Suppressor macrophage treated with lipopolysaccharide for 4 hours (primary cell): ENCODE results near the gene QSOX1.

ENCODE experiments used
- DNase-seq: peaks from one replicate; pipeline ENCODE4 v3.0.0-alpha.2; 2020

Gene QSOX1

DNA sequence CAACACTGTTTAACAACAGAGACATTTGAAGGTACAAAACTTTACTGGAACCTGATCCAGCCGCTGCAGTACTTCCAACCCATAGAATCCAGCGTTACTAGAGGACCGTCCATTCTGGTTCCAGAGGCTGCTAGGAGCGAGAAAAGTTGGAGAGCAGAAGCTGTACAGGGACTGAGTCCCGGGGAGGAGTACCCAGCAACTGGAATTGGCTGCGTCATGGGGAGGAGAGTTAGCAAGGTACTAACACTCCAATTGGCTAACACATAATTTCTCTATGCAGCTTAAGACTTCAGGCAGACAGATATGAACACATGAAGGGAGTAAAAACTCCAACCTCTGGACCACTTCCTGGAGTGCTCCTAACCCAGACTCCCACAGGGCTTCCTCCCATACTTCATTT, 2.1 kb upstream of the QSOX1 start:
- no peak for DNase-seq

DNA sequence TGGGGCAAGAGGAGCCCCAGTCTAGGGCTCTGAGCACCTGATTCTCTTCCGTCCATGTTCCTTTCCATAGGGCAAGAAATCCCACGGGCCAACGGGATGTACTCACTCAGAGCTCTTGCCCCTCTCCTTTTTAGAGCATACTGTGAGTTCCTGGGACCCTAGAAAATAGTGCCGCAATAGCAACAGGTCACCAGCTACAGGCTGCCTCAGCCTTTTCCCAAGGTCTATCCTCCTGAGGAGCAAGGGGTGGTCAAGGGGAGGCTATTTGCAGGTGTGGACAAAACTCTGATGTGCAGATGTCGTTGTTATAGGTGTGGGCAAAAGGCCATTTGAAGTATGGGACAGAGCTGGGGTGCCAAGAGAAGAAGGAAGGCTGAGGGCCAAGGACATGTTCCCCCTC, 1.6 kb upstream of the QSOX1 start:
- no peak for DNase-seq

DNA sequence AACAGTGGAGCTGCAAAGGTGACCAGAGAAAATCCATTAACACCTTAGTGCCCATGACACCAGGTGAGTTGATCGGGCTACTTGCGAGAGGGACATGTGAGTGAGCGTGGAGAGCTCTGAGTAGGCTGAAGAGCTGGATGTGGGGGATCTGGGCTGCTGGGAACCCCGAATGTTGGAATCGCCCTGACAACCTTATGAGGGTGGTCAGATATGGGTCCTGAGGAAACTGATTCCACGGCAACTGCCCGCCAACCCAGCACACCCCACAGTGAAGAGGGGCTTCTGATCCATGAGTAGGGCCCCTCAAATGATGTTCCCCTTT, 705 bp upstream of the QSOX1 start:
- no peak for DNase-seq

DNA sequence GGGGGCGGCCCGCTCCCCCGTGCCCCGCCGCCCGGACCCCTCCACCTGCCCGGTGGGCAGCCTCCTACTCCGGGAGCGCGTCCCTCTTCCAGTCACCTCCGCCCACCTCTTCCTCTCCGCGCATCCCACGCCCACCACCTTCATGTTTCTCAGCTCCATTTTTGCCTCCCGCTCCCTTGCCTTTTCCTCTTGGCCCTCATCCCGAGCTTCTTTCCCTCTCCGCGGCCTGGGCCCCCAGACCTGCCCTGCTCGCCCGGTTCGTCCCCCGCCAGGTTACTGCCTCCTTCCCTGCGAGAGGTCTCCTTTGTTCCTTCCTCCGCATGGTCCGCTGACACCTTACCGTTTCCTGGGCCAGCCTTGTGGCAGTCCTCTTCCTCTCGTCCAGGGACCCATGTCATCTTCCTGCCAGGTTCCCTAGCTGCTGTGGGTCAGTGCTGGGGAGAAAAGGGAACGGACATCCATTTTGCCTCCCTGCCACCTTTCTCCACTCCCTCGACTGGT, 563 bp downstream of the QSOX1 start:
- DNase-seq, result no peak

DNA sequence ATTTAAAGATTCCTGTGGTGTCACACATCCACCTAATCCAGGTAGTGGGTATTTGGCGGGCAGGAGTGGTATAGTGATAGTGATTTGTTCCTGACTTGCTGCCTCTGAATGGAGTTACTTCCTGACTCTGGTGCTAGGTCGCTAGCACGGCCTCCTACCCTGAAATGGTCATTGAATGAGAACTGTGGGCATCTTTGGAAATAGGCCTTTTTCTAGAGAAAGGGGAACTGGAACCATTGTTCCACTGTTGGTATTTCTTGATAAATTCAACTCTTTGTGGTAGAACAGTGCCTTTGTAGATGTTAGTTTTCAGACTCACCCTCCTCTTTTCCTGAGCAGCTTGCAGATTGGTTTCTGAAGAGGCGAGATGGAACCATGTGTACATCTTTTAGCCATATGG, 1.5 kb downstream of the QSOX1 start:
- DNase-seq, result peak; percentile 77

DNA sequence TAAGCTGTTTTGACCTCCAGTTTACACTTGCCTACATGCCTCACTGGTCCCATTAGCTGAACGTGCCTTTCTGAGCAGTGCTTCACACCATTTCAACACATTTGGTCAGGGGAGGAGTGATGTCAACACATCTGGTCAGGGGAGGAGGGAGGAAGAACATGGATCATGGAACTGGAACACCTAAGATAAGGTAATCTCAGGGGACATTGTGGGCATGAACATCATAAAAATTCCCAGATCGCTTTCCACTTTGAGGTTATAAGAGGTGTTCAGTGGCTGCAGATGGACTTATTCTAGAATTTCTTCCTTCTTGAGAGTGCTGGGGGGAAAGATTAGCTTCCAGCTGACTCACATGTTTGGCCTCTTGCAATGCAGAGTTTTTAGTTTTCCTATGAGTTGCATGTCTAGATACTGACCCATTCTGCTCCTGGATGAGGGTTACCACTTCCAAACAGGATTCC, 2.0 kb downstream of the QSOX1 start:
- DNase-seq, result peak; percentile 46

DNA sequence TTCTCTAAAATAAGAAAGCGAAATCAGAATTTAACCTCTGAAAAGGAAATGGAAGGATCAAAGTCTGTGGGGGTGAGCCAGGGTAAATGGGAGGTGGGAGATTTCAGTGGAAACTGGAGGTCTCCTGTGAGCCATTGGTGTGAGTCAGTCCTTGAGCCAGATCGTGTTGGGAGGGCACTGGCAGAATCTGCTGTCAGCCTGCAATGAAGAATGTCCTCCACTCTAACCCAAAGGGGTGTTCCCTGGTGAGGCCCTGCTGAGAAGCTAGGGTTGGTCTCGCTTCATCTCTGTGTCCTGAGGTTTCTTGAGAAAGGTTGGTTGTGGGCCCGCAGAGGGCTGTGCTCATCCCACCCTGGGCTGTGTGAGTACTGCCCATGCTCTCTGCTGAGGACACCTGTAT, 2.4 kb downstream of the QSOX1 start:
- DNase-seq, result no peak

DNA sequence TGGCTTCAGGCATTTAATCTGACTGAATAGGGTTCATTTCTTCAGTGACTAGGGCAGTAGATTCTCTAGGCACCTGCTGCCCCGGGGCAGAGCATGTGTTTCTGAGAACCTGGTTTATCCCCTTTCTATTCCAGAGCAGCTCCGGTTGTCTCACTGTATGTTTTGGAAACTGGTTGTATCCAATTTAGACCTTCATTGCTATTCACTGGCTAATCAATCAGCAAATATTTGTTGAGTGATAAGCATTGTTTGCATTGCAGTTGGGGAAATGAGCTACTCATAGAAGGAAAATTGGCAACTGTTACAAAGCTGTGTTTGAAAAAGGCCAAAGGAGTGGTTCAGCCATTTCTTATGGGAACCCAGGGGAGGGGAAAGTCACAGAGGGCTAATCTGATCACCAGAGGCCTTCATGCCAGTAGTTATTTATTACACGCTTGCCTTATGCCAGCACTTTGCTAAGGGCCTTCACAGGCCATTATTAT, 2.9 kb downstream of the QSOX1 start:
- no peak for DNase-seq

DNA sequence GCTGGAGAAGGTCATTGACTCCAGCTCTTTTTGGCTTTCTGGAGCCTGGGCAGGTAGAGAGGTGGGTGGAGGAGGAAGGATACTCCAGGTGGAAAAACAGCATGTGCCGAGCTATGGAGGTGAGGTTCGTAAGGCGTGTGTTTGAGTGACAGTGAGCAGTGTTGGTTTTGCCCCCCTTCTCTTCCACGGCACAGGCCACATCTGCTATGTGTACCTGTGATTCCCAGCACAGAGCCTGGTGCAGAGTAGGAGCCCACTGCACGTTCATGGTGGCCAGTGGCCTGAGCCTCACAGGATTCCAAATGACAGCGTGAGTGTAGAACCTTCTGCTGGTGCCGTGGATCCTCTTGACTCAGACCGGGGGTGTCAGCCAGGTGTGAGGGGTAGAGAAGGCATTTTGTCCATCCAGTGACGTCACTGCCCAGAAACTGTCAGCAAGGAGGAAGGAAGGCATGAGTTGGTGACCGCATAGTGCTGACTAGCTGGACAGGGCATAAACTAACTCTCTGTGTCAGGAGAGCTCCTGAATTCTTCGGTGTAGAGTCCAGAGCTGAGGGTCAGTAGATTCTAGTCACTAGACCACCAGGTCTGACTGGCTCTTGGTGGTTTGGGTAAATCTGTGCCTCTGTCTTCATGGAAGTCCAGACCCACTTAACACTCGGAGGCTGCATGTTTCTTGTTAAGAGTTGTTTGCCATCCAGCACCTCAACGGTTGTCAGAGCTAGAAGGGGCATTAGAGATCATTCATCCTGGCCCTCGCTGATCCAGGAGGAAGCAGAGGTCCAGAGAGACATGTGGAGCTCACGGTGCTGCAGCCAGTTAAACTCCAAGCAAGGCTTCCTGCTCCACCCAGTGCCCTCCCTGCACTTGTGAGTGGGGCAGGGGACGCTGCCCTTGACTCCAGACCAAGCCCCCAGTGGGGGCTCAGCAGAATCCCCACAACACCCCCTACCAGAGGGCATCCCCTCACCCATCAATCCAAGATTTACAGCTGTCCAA, 3.8 kb downstream of the QSOX1 start:
- no peak for DNase-seq

DNA sequence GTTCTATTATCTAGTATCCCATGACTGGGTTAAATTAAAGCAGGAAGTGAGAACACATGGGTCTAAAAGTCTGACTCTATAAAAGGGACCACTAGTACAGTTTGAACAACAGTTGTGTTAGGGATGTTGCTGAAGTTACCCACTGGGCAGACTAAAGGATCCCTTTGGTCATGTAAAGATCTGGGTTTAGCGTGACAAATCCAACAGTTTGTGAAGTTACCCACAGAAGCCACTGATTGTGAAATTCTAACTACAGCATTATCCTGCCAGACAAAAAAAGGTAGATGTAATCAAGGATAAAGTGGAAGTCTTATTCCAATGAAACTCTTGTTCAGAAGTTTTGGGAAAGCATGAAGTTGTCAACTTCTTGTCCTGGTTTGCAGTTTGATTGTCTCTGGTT, 5.7 kb downstream of the QSOX1 start:
- DNase-seq, result peak; percentile 25

DNA sequence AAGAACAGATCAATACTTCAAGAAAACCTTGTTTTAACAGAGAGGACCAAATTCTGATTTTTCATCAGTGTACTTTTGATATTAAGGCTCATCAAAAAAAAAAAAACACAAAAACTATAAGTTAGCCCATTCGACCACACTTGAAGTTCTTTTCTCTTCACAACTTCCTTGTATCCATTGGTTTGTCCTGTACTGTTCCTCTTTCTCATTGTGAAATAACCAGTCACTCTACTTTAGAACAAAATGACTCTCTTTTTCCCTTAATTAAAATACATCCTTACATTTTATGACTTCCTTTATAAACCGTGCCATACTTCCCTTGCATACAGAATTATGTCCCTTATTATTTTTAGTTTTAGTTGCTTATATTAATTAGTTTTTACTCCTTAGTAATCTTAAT, 8.4 kb downstream of the QSOX1 start:
- peak; percentile 62 for DNase-seq

DNA sequence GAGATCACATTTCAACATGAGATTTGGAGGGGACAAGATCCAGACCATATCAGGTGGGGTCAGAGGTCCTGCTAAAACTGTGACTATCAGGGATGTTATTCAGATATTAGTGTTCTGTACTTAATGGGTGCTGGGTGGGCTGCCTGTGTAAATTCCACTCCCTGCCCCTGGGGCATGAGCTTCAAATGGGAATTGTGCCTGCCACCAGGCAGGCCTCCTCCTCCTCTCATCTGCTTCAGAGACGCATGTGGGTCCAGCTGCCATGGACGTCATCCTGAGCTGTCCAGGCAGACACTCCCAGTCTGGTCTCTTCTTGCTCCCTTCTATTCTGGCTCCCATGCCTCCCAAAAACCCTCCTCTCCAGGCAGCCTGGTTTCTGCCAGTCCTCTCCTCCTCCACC, 10.4 kb downstream of the QSOX1 start:
- no peak for DNase-seq

DNA sequence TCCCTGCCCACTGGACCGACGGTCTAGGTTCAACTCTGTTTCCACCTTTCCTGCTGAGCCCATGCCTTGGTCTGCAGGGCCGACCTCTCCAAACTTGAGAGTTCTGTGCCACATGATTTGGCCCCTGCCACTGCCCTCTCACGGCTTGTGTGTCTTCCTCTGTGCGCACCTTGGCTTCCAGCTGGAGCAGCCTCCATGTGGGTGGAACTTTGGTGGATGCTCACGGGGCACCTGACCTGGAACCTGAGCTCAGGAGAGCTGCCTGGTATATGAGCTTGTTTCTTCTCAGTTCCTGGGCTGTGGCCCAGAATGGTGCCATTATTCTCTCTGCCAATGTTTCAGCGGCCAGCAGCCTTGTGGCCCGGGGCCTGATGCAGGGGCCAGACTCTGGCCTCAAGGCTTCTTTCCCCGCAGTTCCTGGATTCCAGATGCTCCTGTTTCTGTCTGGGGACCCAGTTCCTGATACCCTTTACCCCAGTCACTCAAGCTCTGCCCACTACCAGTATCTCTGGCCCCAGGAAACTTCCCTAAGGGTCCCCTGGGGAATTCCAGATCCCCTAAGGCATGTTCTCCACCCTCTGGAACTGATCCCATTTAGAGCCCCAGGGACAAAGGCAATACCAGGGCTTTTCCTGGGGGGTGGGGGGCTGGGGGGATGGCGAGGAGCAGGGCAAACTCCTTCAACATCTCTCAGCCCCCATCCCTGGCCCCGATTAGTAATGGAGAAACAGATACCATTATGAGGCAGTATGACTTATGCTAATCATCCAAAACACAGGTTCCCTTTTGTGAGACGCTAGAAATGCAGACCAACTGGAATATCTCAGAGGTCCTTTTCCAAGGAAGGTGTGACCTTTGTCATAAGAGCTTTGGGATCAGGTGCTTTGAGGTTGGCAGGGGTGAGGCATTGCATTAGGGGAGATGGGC, 11.1 kb downstream of the QSOX1 start:
- DNase-seq, result no peak

DNA sequence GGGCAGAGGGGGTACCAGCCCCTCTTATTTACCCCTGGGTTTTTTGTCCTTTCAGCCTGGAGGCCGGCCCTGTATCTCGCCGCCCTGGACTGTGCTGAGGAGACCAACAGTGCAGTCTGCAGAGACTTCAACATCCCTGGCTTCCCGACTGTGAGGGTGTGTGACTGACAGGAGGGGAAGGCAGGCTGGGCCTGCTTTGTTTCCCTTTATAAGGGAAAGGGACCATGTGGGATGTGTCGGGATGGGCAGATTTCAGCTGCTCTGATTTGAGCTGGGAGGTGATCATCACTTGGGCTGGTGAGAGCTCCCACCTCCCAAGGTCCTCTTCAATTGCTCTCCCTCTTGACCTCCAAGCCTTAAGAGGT, 11.7 kb downstream of the QSOX1 start:
- DNase-seq, result no peak

DNA sequence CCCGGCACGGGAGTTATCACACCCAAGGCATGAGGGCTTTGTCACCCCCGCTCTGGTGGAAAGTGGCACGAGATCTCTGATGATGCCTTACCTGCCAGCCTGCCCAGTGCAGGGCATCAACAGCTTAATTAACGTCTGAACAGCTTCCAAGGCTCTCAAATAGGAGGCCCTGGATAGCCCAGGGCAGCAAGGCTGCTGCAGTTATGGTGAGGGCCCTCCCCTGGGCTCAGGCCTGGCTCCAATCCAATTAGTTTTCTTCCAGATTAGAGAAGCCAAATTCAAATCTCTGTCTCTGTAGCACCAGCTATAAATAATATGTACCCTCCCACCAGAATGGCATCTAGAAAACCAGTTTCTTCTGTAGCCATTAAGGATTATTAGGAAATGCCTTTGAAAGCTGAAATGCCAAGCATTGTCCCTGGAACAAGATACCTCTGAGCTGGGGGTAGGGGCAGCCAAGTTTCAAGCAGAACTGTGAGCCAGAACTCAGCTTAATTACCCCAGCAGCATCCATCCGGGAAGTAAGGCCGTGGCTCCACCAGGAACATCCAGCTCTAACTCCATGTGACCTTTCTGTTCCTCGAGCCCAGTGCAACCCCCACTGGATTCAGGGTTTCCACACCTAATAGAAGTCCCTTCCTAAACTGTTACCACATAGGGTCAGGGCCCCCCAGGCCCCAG, 12.5 kb downstream of the QSOX1 start:
- DNase-seq, result no peak

DNA sequence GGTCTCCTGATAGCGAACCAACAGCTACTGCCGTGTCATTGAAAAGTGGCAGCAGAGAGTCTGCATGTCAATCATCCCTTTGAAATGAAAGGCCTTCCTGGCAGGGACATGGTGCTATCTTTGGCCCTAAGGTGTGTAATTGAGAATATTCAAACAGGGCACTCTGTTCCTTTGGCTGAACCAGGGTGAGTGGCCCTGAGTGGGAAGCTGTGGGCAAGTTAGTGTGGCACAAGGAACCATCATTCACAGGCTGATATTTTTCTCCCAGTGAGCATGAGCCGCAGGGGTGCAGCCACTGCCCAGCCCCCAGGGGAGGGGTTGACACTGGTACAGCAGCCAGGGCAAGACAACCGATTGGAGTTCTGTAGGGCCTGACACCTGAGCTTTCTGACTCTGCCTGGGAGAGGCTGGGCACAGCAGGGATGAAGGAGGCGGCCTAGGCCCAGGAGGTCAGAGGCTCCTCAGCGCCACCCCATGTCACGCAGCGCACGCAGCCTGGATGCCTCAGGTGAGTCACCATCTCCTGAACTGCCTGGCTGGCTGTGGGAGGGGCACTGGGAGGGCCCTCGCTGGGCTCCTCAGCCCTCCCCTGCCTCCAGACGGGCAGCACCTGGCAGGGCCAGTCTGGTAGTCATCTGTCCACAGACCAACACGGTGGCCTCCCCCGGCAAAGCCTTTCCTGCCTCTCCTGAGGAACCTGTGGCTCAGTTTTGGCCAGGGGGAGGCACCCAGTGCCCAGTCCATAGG, 13.2 kb downstream of the QSOX1 start:
- no peak for DNase-seq

DNA sequence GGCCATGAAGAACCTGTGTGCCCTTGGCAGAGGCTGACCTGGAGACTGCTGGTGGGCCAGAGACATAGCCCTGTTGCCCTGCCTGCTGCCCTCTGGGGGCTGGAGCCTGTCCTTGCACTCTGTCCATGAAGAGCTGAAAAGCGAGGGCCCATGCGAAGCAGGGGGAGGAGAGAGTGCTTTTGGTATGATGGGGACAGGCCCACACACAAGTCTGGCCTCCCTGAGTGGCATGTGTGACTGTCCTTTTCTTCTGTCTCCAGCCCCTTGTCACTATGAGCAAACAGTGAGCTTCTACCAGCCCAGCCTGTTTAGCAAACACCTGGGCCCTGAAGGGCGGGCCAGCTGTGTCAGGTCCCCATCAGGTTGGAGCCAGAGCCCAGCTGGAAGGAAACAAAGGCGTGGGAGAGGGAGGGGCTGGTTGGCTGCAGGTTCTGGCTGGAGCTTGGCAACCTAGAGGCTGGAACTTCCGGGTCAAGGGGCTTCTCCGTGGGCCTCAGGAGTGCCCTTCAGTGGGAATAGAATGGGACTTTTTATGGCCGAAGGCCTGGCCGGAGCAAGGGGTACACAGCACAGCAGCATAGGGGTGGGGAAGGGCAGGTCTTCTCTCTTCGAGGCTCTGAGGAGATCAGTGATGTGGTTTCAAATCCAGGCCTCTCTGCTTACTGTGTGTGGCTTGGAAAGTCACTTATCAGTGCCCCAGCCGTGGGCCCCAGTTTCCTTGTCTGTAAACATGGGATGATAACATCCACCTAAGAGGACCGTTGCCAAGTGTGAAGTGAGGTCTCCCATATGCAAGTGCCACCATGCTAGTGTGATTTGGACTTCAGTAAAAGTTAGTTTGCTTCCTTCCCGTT, 14.3 kb downstream of the QSOX1 start:
- DNase-seq, result peak; percentile 25

DNA sequence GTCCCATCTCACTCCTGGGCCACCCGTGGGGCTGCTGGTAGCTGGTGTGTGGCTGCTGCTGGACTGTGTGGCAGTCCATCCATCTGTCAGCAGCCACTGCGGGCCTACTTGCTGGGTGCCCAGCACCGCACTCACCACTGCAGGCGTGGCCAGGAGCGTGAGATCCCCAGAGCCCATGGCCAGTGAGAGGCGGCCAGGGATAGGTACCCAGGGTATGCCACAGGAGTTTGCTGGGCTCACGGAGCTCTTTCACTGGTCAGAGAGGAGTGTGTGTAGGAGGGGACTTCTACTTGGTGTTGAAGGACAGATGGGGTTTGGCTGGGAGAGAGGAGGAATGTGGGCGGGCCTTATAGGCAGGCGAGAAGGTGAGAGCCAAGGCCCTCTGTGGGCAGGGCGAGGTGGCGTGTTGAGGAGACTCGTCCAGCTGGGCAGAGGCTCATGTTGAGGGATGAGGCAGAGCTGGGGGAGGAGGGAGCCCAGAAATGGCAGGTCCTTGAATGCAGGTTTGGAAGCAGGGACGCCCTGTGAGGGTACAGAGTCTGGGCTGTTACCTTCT, 15.0 kb downstream of the QSOX1 start:
- no peak for DNase-seq

DNA sequence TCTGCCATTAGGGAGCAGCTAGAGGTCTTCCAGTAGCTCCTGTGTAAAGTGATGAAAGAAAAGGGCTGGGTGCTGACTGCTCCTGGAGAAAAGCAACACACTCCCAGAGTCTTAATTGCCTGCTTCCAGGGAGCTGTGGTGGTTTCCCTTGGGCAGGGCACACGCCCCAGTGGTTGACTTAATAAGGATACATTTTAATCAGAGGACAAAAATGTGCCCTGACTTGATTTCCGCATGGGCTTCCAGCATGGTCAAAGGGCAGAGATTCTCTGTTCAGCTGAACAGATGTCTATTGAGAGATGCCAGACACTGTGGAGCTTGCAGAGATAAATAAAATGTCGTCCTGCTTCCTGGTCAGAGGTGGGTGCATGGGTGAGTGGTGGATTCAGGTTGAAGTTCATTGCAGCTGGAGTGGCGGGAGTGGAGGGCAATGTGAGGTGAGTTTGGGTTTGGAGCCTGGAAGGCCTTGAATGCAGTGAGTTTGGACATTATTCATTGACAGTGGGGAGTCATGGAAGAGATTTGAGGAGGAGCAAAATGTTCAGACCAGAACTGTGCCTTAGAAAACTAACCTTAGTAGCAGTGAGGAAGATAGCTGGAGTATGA, 16.0 kb downstream of the QSOX1 start:
- DNase-seq, result no peak

DNA sequence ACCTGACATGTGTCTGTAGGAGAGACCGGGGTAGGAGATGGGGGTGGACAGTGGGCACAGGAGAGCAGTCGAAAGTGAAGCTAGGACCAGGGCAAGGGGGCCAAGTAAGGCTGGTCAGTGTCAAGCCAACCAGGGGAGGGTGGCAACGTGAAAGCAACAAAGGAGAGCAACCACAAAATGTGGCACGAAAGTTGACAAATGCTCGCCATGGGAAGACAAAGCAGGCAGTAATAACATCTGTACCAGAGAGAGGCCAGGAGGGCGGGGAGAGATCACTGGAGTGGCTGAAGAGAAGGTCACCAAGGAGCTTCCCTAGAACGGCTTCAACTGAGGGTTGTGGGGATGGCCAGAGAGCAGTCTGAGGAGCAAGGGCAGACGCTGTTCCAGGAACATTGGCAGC, 17.0 kb downstream of the QSOX1 start:
- DNase-seq, result no peak
